ENCODE results near the gene PCDH19. TPM values are rescaled to one million over a fixed set of nuclear protein-coding genes. Genes with fewer than 3 reads are reported as not detected.

PCDH19 gene, protein sequence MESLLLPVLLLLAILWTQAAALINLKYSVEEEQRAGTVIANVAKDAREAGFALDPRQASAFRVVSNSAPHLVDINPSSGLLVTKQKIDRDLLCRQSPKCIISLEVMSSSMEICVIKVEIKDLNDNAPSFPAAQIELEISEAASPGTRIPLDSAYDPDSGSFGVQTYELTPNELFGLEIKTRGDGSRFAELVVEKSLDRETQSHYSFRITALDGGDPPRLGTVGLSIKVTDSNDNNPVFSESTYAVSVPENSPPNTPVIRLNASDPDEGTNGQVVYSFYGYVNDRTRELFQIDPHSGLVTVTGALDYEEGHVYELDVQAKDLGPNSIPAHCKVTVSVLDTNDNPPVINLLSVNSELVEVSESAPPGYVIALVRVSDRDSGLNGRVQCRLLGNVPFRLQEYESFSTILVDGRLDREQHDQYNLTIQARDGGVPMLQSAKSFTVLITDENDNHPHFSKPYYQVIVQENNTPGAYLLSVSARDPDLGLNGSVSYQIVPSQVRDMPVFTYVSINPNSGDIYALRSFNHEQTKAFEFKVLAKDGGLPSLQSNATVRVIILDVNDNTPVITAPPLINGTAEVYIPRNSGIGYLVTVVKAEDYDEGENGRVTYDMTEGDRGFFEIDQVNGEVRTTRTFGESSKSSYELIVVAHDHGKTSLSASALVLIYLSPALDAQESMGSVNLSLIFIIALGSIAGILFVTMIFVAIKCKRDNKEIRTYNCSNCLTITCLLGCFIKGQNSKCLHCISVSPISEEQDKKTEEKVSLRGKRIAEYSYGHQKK (N-terminal part only)
- total RNA-seq (2022; extraction: Qiagen RNA extraction; ENCODE audit: low read depth), result 0.02 to 0.03 TPM (median 0.02 TPM) in 5 replicates

DNA sequence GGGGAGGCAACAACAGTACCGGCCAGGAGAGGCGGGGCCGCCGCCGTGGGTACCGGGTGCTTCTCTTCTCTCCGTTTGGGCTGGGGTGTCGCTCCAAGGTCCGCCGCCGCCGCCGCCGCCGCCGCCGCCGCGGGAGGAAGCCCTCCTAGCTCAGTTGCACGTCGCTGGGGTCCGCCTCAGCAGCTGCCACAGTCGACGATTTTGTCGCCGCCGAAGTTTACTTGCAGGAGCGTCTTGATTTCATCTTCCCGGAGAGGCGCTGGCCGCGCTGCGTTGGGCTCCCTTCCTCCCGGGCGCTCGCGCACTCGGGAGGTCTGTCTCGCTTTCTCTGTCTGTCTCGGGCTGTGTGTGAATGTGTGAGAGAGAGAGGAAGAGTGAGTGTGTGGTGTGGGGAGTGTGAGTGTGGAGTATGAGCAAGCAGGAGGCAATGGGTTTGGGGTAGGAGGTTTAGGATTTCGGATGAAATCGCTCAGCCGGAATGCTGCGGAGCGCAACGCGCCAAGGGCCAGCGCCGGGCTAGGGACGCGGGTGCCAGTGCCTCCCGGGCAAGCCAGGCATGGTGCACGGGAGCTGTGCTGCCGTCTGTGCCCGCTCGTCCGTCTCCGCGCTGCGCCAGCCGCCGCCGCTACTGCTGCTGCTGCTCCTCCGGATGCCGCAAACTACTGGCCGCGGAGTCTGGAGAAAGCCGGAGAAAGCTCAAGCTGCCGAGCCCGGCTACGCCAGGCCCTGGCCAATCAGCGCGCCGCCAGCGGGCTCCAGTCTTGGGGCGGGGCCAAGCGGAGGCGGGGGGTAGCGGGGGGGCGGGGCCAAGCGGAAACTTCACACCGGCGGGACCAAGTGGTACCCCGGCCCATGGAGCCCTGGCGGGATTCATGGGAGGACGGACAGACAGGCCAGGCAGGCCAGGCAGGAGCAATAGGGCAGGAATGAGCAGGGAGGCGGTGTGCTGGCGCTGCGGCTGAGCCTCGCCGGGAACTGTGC lies at the start of gene PCDH19:
Gene PCDH19 (minus strand): TSS at position 664 of the 981 bp plus-strand sequence. CDS start 1,676 bp downstream, outside the sequence.

Other genes with a start within 250 kb of the PCDH19 start
- not detected in 5 replicates for gene TNMD, start 174.7 kb upstream of the PCDH19 start, total RNA-seq (2022; extraction: Qiagen RNA extraction; ENCODE audit: low read depth)
- gene TSPAN6, start 226.5 kb upstream of the PCDH19 start, total RNA-seq (2022; extraction: Qiagen RNA extraction; ENCODE audit: low read depth), result 35.2 to 43.3 TPM (median 41.1 TPM) in 5 replicates
- 2.5 to 4.1 TPM (median 2.6 TPM) in 5 replicates for gene SRPX2, start 233.9 kb upstream of the PCDH19 start, total RNA-seq (2022; extraction: Qiagen RNA extraction; ENCODE audit: low read depth)

Data from A549 treated with GW870086 at 1 μM for 4 hours (cell line).